ENCODE data around the gene LAMB4. TPM values are rescaled to one million over a fixed set of nuclear protein-coding genes. Genes with fewer than 3 reads are reported as not detected.

The LAMB4 gene
- total and polyA plus RNA-seq, 2 of the 8 experiments (the other 6 are each of a cell fraction or from before 2014, with no cell fraction given) = not detected

DNA sequence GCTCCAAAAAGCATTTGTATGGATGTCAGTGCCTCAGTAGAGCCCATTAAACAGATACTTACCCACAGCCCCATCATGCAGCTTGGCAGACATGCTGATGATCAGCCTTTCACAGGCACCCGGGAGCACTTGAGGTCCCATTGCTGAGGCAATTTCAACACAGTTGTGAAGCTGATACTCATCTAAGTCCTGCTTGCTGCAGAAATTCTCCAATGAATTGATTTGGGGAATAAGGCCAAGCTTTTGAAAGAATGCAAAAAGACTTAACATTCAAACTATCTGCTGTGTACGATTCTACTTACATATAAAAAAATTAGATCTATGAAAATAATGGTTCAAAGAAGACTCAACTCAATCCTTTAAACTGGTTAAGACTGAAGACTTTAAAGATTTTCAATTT is 60.5 kb downstream of the LAMB4 start:
- Histone ChIP-seq H4K20me1 (replicated peaks in 1 of 2; ENCODE audit: control insufficient read depth in 1 of 2, insufficient read depth in 2 of 2, low read length in 2 of 2) (no peaks in the 10 kb centered on the region), H4K91ac (replicated peaks; ENCODE audit: insufficient read length, low read length) (no peak overlapping the region), H3K79me2 (ENCODE audit: control insufficient read depth in 1 of 2, insufficient read depth in 2 of 2, low read length in 2 of 2) (no peaks in the 10 kb centered on the region), H3K36me3 (ENCODE audit: control insufficient read depth in 2 of 4, insufficient read depth in 4 of 4, low read length in 3 of 4) (no peaks in the 10 kb centered on the region), H3K79me1 (ENCODE audit: low read depth, low read length) (no peaks in the 10 kb centered on the region), H2BK120ac (replicated peaks; ENCODE audit: low read depth, low read length) (no peak overlapping the region), H3K56ac (replicated peaks; ENCODE audit: insufficient read length, low read depth, low read length) (no peak overlapping the region), H3K9me3 (ENCODE audit: insufficient read depth in 2 of 2, low read depth in 1 of 2, low read length in 1 of 2) (no peaks in the 10 kb centered on the region), H2BK15ac (ENCODE audit: low read length) (no peak overlapping the region), H3K23me2 (ENCODE audit: low read depth, low read length) (no peaks in the 10 kb centered on the region), H3K27me3 (replicated peaks in 1 of 4; ENCODE audit: control insufficient read depth in 3 of 4, extremely low read depth in 1 of 4, insufficient read depth in 3 of 4, low read length in 3 of 4) (no peaks in the 10 kb centered on the region), H4K8ac (ENCODE audit: extremely low read depth, insufficient read depth, low read length) (no peak overlapping the region), H3K23ac (ENCODE audit: insufficient read length) (no peak overlapping the region), H3K4me3 (ENCODE audit: extremely low read depth in 1 of 4, insufficient read depth in 2 of 4, low read depth in 3 of 4, low read length in 4 of 4) (no peak overlapping the region), H2BK5ac (ENCODE audit: low read depth, low read length) (no peak overlapping the region), H3K14ac (ENCODE audit: insufficient read length) (no peak overlapping the region), H2BK20ac (ENCODE audit: low read length) (no peak overlapping the region), H2AFZ (ENCODE audit: low read length) (no peak overlapping the region), H2AK5ac (ENCODE audit: low read depth, low read length) (no peak overlapping the region), H3K9ac (replicated peaks in 1 of 4; ENCODE audit: extremely low read depth in 1 of 4, low read depth in 3 of 4, low read length in 3 of 4) (no peak overlapping the region), H2BK12ac (ENCODE audit: low read depth, low read length) (no peak overlapping the region), H4K5ac (ENCODE audit: insufficient read length, low read depth, low read length) (no peak overlapping the region), H3K4me2 (ENCODE audit: insufficient read depth in 1 of 2, low read depth in 2 of 2, low read length in 2 of 2) (no peak overlapping the region), H3K4me1 (replicated peaks in 1 of 4; ENCODE audit: control insufficient read depth in 3 of 4, insufficient read depth in 4 of 4, low read length in 3 of 4) (no peaks in the 10 kb centered on the region), H3K18ac (ENCODE audit: extremely low read depth, low read length) (no peak overlapping the region), H3K4ac (replicated peaks; ENCODE audit: insufficient read length, low read depth, low read length) (no peak overlapping the region), H3K27ac (ENCODE audit: low read depth, low read length) (no peak overlapping the region)
- DNase-seq (ENCODE audit: low read depth in 1 of 2, low spot score in 2 of 2) = no peak
- ChIA-PET POLR2A (ENCODE audit: partially characterized antibody) (no interaction called here), CTCF (ENCODE audit: partially characterized antibody) (interaction anchor here (1.2 to 1.9 kb wide), 2 partner anchors 27 to 40 kb away, joined by 4 read pairs; no protein-coding TSS in a partner anchor)
- no peak for TF ChIP-seq CBX8 (IDR thresholded peaks at IDR 0.05; ENCODE audit: borderline replicate concordance, low read depth, low read length)
- no peak for TF ChIP-seq POU5F1 (IDR thresholded peaks at IDR 0.05; ENCODE audit: low read depth, low read length)
- FAIRE-seq = no peak
- 91% methylated on average over 2 of the region's 2 CpGs; no CpG with 5 or more reads in 1 of the 2 experiments for WGBS, 2 experiments (ENCODE audit: extremely low coverage in 1 of 2, insufficient coverage in 1 of 2, insufficient read length in 1 of 2, insufficient replicate concordance in 2 of 2, low coverage in 1 of 2, low lambda C conversion rate in 2 of 2, missing lambda C conversion rate in 1 of 2)

Data from H1 (cell line).